ENCODE data around the gene ARMC3. TPM values are rescaled to one million over a fixed set of nuclear protein-coding genes. Genes with fewer than 3 reads are reported as not detected.

ARMC3 gene
- polyA plus RNA-seq, 3 donors = not detected

DNA sequence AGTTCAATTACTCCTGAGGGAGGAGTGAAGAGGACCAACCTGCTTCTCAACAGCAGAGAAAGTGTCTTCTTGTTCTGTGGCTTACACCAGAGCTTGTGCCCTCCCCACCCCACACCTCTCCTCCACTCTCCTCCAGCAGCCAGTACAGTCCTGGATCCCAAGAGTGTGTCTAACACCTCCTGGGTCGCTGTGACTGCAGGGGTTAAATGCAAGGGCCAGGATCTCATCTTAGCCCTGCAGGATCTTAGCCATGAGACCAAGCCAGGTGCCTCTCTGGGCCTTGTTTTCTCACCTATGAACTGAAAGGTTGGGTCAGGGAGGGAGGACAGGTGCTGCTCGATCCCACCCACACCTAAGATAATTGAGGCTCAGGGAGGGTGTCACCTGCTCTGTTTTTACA is 133.1 kb downstream of the ARMC3 start:
- Mint-ChIP-seq H3K36me3 (no peaks in the 10 kb centered on the region), H3K9me3 (peaks cover 0 to 13% (median 5%) of the 10 kb centered on the region in 7 donors), H3K4me1 (no peaks in the 10 kb centered on the region), H3K27me3 (ENCODE audit: low read depth in 3 of 3) (peaks cover 0 to 3% (median 0%) of the 10 kb centered on the region in 3 donors), H3K4me3 (no peak overlapping the region), H3K27ac (no peak overlapping the region)
- Histone ChIP-seq H2AFZ (ENCODE audit: insufficient read depth, low read depth, low read length, poor library complexity, severe bottlenecking) (no peak overlapping the region), H3K9me3 (replicated peaks in 1 of 2; ENCODE audit: control insufficient read depth in 1 of 2, insufficient read depth in 1 of 2, low read length in 2 of 2) (no peaks in the 10 kb centered on the region), H3K4me2 (replicated peaks; ENCODE audit: extremely low read depth, low read length, poor library complexity, severe bottlenecking) (no peak overlapping the region), H3K27ac (ENCODE audit: low read depth in 1 of 2, low read length in 2 of 2) (no peak overlapping the region), H4K20me1 (ENCODE audit: insufficient read depth, low read length) (no peaks in the 10 kb centered on the region), H3K4me3 (replicated peaks in 1 of 3; ENCODE audit: low read depth in 2 of 3, low read length in 3 of 3) (no peak overlapping the region), H3K9ac (ENCODE audit: insufficient read depth, low read length, poor library complexity, severe bottlenecking) (no peak overlapping the region), H3K4me1 (ENCODE audit: control insufficient read depth in 1 of 2, insufficient read depth in 2 of 2, low read length in 2 of 2) (no peaks in the 10 kb centered on the region), H3K36me3 (replicated peaks in 1 of 2; ENCODE audit: control insufficient read depth in 1 of 2, insufficient read depth in 2 of 2, low read length in 2 of 2) (no peaks in the 10 kb centered on the region), H3K27me3 (ENCODE audit: control insufficient read depth in 2 of 2, insufficient read depth in 2 of 2, low read length in 2 of 2) (no peaks in the 10 kb centered on the region), H3K79me2 (ENCODE audit: insufficient read depth, low read length) (no peaks in the 10 kb centered on the region)
- no peak for DNase-seq
- intact Hi-C loops (cut with micrococcal nuclease) = loop anchor here in 1 of 2 donors (10.0 kb wide), 1 partner anchor 1066 kb away; no protein-coding TSS in a partner anchor
- TF ChIP-seq CTCF (IDR thresholded peaks at IDR 0.05) = no peak
- 33% methylated on average over 1 of the region's 2 CpGs for WGBS (ENCODE audit: insufficient coverage)

GRCh38 chr10:23063045-23063972 is 135.5 kb downstream of the ARMC3 start:
- intact Hi-C loops (cut with micrococcal nuclease) = loop anchor here in 1 of 2 donors (10.0 kb wide), 1 partner anchor 1069 kb away; no protein-coding TSS in a partner anchor
- H3K4me3 Mint-ChIP-seq = no peak overlapping the region
- Histone ChIP-seq H3K9ac (ENCODE audit: insufficient read depth, low read length, poor library complexity, severe bottlenecking) (no peak overlapping the region), H3K36me3 (replicated peaks in 1 of 2; ENCODE audit: control insufficient read depth in 1 of 2, insufficient read depth in 2 of 2, low read length in 2 of 2) (no peaks in the 10 kb centered on the region), H3K27ac (ENCODE audit: low read depth in 1 of 2, low read length in 2 of 2) (no peak overlapping the region), H3K27me3 (ENCODE audit: control insufficient read depth in 2 of 2, insufficient read depth in 2 of 2, low read length in 2 of 2) (no peaks in the 10 kb centered on the region), H3K79me2 (ENCODE audit: insufficient read depth, low read length) (no peaks in the 10 kb centered on the region), H2AFZ (ENCODE audit: insufficient read depth, low read depth, low read length, poor library complexity, severe bottlenecking) (no peak overlapping the region), H3K9me3 (replicated peaks in 1 of 2; ENCODE audit: control insufficient read depth in 1 of 2, insufficient read depth in 1 of 2, low read length in 2 of 2) (no peaks in the 10 kb centered on the region), H4K20me1 (ENCODE audit: insufficient read depth, low read length) (no peaks in the 10 kb centered on the region), H3K4me2 (replicated peaks; ENCODE audit: extremely low read depth, low read length, poor library complexity, severe bottlenecking) (no peak overlapping the region), H3K4me1 (ENCODE audit: control insufficient read depth in 1 of 2, insufficient read depth in 2 of 2, low read length in 2 of 2) (no peaks in the 10 kb centered on the region), H3K4me3 (replicated peaks in 1 of 3; ENCODE audit: low read depth in 2 of 3, low read length in 3 of 3) (no peak overlapping the region)
- H3K4me1 Mint-ChIP-seq = peaks cover 4% of the 10 kb centered on the region
- 93% methylated on average over 9 of the region's 20 CpGs for WGBS (ENCODE audit: insufficient coverage)
- peaks cover 0 to 13% (median 5%) of the 10 kb centered on the region in 7 donors for H3K9me3 Mint-ChIP-seq
- H3K36me3 Mint-ChIP-seq = no peaks in the 10 kb centered on the region
- H3K27ac Mint-ChIP-seq = no peak overlapping the region
- peaks cover 0 to 3% (median 3%) of the 10 kb centered on the region in 3 donors for H3K27me3 Mint-ChIP-seq (ENCODE audit: low read depth in 3 of 3)
- no peak for DNase-seq
- TF ChIP-seq CTCF (IDR thresholded peaks at IDR 0.05) = no peak
